ENCODE results near the gene SRL. TPM values are rescaled to one million over a fixed set of nuclear protein-coding genes. Genes with fewer than 3 reads are reported as not detected.
A peak's percentile ranks its signal among the peaks of the same experiment; 100 is the strongest.

SRL gene
- total and polyA plus RNA-seq, 7 donors: 0.33 to 1.2 (median 0.60) TPM

DNA sequence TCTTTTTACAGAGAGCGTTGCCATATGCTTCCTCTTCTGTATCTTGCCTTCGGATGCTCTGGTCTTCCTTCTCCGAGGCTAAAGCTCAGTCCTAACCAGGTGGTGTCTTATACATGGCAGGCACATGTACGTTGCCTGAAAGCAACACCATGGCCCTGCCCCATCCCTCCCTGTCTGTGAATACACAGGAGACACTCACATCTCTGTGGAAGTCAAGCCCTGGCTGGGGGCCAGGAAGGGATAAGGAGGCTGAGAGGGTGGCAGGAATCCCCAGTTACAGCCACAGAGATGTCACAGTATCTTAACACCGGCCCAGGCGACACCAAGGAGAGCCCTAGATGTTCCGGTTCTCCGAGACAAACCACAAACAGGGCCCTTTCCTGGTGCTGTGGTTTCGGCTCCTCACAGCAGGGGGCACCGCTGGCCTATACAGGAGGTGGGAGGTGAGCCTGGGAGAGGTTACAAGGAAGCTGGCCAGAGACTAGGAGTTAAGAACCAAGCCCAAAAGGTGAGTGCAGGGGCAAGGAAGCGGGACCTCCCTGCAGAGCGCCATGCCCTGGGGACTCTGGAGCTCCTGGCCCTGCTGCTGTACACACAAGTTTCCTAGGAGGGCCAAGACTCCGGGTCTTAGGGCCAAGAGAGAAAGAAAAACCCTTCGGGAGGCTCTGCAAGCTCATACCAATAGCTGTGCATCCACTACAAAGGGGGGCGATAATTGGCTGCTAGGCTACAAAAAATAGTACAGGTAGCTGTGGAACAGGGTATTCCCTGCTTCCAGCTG is 41.7 kb downstream of the SRL start:
- Histone ChIP-seq H3K27ac (no peak overlapping the region), H3K4me1 (peaks cover 0 to 7% (median 2%) of the 10 kb centered on the region in 4 donors), H3K27me3 (no peaks in the 10 kb centered on the region), H3K9me3 (no peaks in the 10 kb centered on the region), H3K4me3 (no peak overlapping the region), H3K36me3 (no peaks in the 10 kb centered on the region)
- TF ChIP-seq, protein P1, sequence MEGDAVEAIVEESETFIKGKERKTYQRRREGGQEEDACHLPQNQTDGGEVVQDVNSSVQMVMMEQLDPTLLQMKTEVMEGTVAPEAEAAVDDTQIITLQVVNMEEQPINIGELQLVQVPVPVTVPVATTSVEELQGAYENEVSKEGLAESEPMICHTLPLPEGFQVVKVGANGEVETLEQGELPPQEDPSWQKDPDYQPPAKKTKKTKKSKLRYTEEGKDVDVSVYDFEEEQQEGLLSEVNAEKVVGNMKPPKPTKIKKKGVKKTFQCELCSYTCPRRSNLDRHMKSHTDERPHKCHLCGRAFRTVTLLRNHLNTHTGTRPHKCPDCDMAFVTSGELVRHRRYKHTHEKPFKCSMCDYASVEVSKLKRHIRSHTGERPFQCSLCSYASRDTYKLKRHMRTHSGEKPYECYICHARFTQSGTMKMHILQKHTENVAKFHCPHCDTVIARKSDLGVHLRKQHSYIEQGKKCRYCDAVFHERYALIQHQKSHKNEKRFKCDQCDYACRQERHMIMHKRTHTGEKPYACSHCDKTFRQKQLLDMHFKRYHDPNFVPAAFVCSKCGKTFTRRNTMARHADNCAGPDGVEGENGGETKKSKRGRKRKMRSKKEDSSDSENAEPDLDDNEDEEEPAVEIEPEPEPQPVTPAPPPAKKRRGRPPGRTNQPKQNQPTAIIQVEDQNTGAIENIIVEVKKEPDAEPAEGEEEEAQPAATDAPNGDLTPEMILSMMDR (IDR thresholded peaks at IDR 0.05): peak; percentile 63 to 79 (median 69)
- TF ChIP-seq EP300 (IDR thresholded peaks at IDR 0.05): no peak
- 24 to 37% methylated on average over 15 of the region's 15 CpGs for WGBS, 2 donors
- intact Hi-C loops (cut with DNase I): loop anchor here (1.0 to 5.0 kb wide), 2 partner anchors 53 to 132 kb away; no protein-coding TSS in a partner anchor
- peak; percentile 85 for DNase-seq

GRCh38 chr16:4198816-4199215 is 43.1 kb downstream of the SRL start:
- Histone ChIP-seq H3K27me3 (no peaks in the 10 kb centered on the region), H3K36me3 (no peaks in the 10 kb centered on the region), H3K4me3 (no peak overlapping the region), H3K4me1 (peaks cover 0 to 7% (median 2%) of the 10 kb centered on the region in 4 donors), H3K27ac (no peak overlapping the region), H3K9me3 (no peaks in the 10 kb centered on the region)
- TF ChIP-seq POLR2AphosphoS5 (IDR thresholded peaks at IDR 0.05): no peak
- no peak for TF ChIP-seq POLR2A (IDR thresholded peaks at IDR 0.05)
- no peak for TF ChIP-seq EP300 (IDR thresholded peaks at IDR 0.05)
- TF ChIP-seq, protein P1 (IDR thresholded peaks at IDR 0.05): no peak
- WGBS, 2 donors: 46 to 69% methylated on average over 4 of the region's 4 CpGs
- DNase-seq: no peak
- intact Hi-C loops (cut with DNase I): no loop called here

DNA sequence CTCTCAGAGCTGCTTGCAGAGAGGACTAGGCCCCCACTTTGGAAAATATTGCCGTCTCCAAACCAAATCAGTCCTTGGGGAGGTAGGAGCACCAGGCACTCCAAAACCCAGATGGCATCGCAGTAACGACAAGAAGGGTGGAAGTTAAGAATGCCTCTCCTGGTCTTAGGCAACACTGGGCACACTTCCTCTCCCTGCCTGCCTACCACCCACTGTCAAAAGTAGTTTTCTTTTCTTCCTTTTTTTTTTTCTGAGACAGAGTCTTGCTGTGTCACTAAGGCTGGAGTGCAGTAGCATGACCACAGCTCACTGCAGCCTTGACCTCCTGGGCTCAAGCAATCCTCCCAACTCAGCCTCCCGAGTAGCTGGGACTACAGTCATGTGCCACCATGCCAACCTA is 47.2 kb downstream of the SRL start:
- no peaks in the 10 kb centered on the region for H3K4me1 ChIP-seq
- no peak overlapping the region for H3K27ac ChIP-seq
- H3K9me3 ChIP-seq: no peaks in the 10 kb centered on the region
- H3K4me3 ChIP-seq: no peak overlapping the region
- 67 to 88% methylated on average over 4 of the region's 4 CpGs for WGBS, 2 donors
- TF ChIP-seq EP300 (IDR thresholded peaks at IDR 0.05): no peak
- TF ChIP-seq, protein P1 (IDR thresholded peaks at IDR 0.05): no peak
- TF ChIP-seq POLR2AphosphoS5 (IDR thresholded peaks at IDR 0.05): no peak
- no peak for TF ChIP-seq POLR2A (IDR thresholded peaks at IDR 0.05)
- H3K36me3 ChIP-seq: no peaks in the 10 kb centered on the region
- H3K27me3 ChIP-seq: no peaks in the 10 kb centered on the region
- no peak for DNase-seq
- intact Hi-C loops (cut with DNase I): no loop called here

DNA sequence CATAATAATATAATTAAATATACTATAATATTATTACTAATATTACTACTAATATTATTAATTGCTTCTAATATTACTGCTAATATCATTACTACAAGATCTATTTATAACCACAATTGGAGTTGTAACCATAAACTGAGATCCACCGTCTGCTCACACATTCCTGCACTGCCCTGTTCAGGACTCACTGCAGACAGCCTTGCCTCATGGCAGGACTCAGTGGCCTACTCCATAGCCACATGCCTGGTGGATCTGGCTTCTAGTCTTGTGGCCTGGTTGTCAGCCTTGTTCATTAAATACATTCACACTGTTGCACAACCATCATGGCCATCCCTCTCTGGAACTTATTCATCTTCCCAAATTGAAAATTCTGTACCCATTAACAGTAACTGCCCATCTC is 48.0 kb downstream of the SRL start:
- intact Hi-C loops (cut with DNase I): no loop called here
- H3K27ac ChIP-seq: no peak overlapping the region
- no peaks in the 10 kb centered on the region for H3K4me1 ChIP-seq
- H3K36me3 ChIP-seq: no peaks in the 10 kb centered on the region
- WGBS, 2 donors: 59 to 82% methylated on average over 1 of the region's 1 CpG
- no peak for DNase-seq
- H3K4me3 ChIP-seq: no peak overlapping the region
- no peak for TF ChIP-seq EP300 (IDR thresholded peaks at IDR 0.05)
- TF ChIP-seq, protein P1 (IDR thresholded peaks at IDR 0.05): no peak
- no peak for TF ChIP-seq POLR2A (IDR thresholded peaks at IDR 0.05)
- no peak for TF ChIP-seq POLR2AphosphoS5 (IDR thresholded peaks at IDR 0.05)
- H3K9me3 ChIP-seq: no peaks in the 10 kb centered on the region
- H3K27me3 ChIP-seq: no peaks in the 10 kb centered on the region

Data from sigmoid colon (tissue), 7 donors.